A549 (cell line): ENCODE measurements around the gene KCNIP3.

ENCODE experiments used
- CTCF ChIP-seq: fragments of >200 bp; sonication (Bioruptor Twin); formaldehyde crosslinking; IDR thresholded peaks from 3 replicates; pipeline ENCODE4 v1.5.1; 2016
- ELK1 ChIP-seq: fragments of 150-350 bp; IDR thresholded peaks from 2 replicates; pipeline ENCODE4 v1.6.1; 2014; ENCODE audit warnings: low read depth, mild to moderate bottlenecking, low read length
- FOSL2 ChIP-seq, 2 experiments: fragments of 450-650 bp in 1 of 2; fragments of >200 bp in 1 of 2; sonication (Bioruptor Twin) in 1 of 2; formaldehyde crosslinking; IDR thresholded peaks; 2 replicates each; pipeline versions ENCODE4 v1.5.0 to v1.6.1; 2016 to 2020; ENCODE audit warnings: mild to moderate bottlenecking in 1 of 2, moderate library complexity in 1 of 2
- GATA3 ChIP-seq: IDR thresholded peaks from 2 replicates; pipeline ENCODE4 v1.6.1; 2012; ENCODE audit warnings: borderline replicate concordance
- HDAC2 ChIP-seq: fragments of 200-600 bp; sonication (generic); IDR thresholded peaks from 2 replicates; pipeline ENCODE4 v1.6.1; 2016
- MAFK ChIP-seq: fragments of 450-650 bp; IDR thresholded peaks from 2 replicates; pipeline ENCODE4 v1.6.1; 2014; ENCODE audit not compliant: partially characterized antibody
- NFE2L2 ChIP-seq: fragments of 150-350 bp; conservative IDR thresholded peaks from 2 replicates; pipeline ENCODE4 v1.6.1; 2014; ENCODE audit warnings: low read length
- RNF2 ChIP-seq: fragments of 200-600 bp; sonication (generic); IDR thresholded peaks from 2 replicates; pipeline ENCODE4 v1.6.1; 2016; ENCODE audit warnings: low read depth, mild to moderate bottlenecking, antibody characterized with exemption, moderate library complexity, borderline replicate concordance

- no peak for TF ChIP-seq GATA3
- no peak for TF ChIP-seq RNF2
- TF ChIP-seq CTCF: no peak
- TF ChIP-seq FOSL2 (IDR thresholded peaks at IDR 0.05): no peak
- no peak for TF ChIP-seq FOSL2 (CRISPR knock-in tag; IDR thresholded peaks at IDR 0.05)
- TF ChIP-seq MAFK: no peak
- TF ChIP-seq ELK1: no peak
- TF ChIP-seq NFE2L2: no peak
- no peak for TF ChIP-seq HDAC2
Observed at GRCh38 chr2:95382192-95382591, 85.0 kb downstream of the KCNIP3 start.
